ENCODE data around the gene ITFG1. TPM values are rescaled to one million over a fixed set of nuclear protein-coding genes. Genes with fewer than 3 reads are reported as not detected.

Gene ITFG1
- total and polyA plus RNA-seq, 8 donors, result 8.1 to 90.0 (median 32.2) TPM

GRCh38 chr16:47424846-47425245, 36.0 kb downstream of the ITFG1 start:
- no peak for DNase-seq
- Histone ChIP-seq H3K27ac (no peak overlapping the region), H3K36me3 (peaks cover 24 to 56% (median 43%) of the 10 kb centered on the region in 4 donors), H3K9me3 (no peaks in the 10 kb centered on the region), H3K27me3 (no peaks in the 10 kb centered on the region), H3K4me3 (no peak overlapping the region), H3K4me1 (no peaks in the 10 kb centered on the region)
- TF ChIP-seq POLR2A (IDR thresholded peaks at IDR 0.05), result no peak
- TF ChIP-seq POLR2AphosphoS5 (IDR thresholded peaks at IDR 0.05), result no peak
- WGBS, 5 donors, result 86 to 94% (median 90%) methylated on average over 7 to 13 of the region's 13 CpGs
- intact Hi-C loops (cut with DNase I; ENCODE audit: low total_unique reads), result no loop called here

- intact Hi-C loops (cut with DNase I; ENCODE audit: low total_unique reads), result no loop called here
- TF ChIP-seq POLR2A (IDR thresholded peaks at IDR 0.05), result no peak
Measured at GRCh38 chr16:47416869-47417268, 44.0 kb downstream of the ITFG1 start.

GRCh38 chr16:47413041-47413440, 47.8 kb downstream of the ITFG1 start:
- H3K9me3 ChIP-seq, result no peaks in the 10 kb centered on the region
- H3K4me1 ChIP-seq, result no peaks in the 10 kb centered on the region
- no peaks in the 10 kb centered on the region for H3K27me3 ChIP-seq
- H3K27ac ChIP-seq, result no peak overlapping the region
- no peak overlapping the region for H3K4me3 ChIP-seq
- intact Hi-C loops (cut with DNase I; ENCODE audit: low total_unique reads), result no loop called here
- WGBS, 5 donors, result 67 to 96% (median 91%) methylated on average over 1 of the region's 1 CpG
- TF ChIP-seq EP300 (IDR thresholded peaks at IDR 0.05) (no peak), CTCF (IDR thresholded peaks at IDR 0.05) (no peak), POLR2AphosphoS5 (IDR thresholded peaks at IDR 0.05) (no peak), POLR2A (IDR thresholded peaks at IDR 0.05) (no peak)
- peaks cover 0 to 15% (median 5%) of the 10 kb centered on the region in 4 donors for H3K36me3 ChIP-seq
- no peak for DNase-seq

More at GRCh38 chr16:47416869-47417268, 44.0 kb downstream of the ITFG1 start:
- Histone ChIP-seq H3K36me3 (peaks cover 0 to 12% (median 11%) of the 10 kb centered on the region in 4 donors), H3K9me3 (no peaks in the 10 kb centered on the region), H3K4me1 (no peaks in the 10 kb centered on the region), H3K27ac (no peak overlapping the region), H3K4me3 (no peak overlapping the region), H3K27me3 (no peaks in the 10 kb centered on the region)
- DNase-seq, result no peak
- 93 to 100% (median 97%) methylated on average over 1 of the region's 1 CpG for WGBS, 5 donors

GRCh38 chr16:47408491-47408890, 52.4 kb downstream of the ITFG1 start:
- Histone ChIP-seq H3K4me3 (no peak overlapping the region), H3K27me3 (no peaks in the 10 kb centered on the region), H3K36me3 (peaks cover 0 to 10% (median 0%) of the 10 kb centered on the region in 4 donors), H3K27ac (no peak overlapping the region), H3K9me3 (no peaks in the 10 kb centered on the region), H3K4me1 (no peaks in the 10 kb centered on the region)
- WGBS, 5 donors, result 87 to 94% (median 89%) methylated on average over 3 of the region's 3 CpGs
- no peak for TF ChIP-seq CTCF (IDR thresholded peaks at IDR 0.05)
- no peak for TF ChIP-seq POLR2AphosphoS5 (IDR thresholded peaks at IDR 0.05)
- no peak for TF ChIP-seq POLR2A (IDR thresholded peaks at IDR 0.05)
- TF ChIP-seq EP300 (IDR thresholded peaks at IDR 0.05), result no peak
- DNase-seq, result no peak
- intact Hi-C loops (cut with DNase I; ENCODE audit: low total_unique reads), result no loop called here

GRCh38 chr16:47395733-47396498, 64.9 kb downstream of the ITFG1 start:
- no peak for TF ChIP-seq POLR2A (IDR thresholded peaks at IDR 0.05)
- TF ChIP-seq CTCF (IDR thresholded peaks at IDR 0.05), result no peak
- TF ChIP-seq POLR2AphosphoS5 (IDR thresholded peaks at IDR 0.05), result no peak
- no peak for TF ChIP-seq EP300 (IDR thresholded peaks at IDR 0.05)

More at GRCh38 chr16:47395733-47396498, 64.9 kb downstream of the ITFG1 start:
- WGBS, 5 donors, result 77 to 88% (median 85%) methylated on average over 4 of the region's 4 CpGs
- no peak overlapping the region for H3K4me3 ChIP-seq
- peak in 1 of 2 donors; percentile 9 for DNase-seq
- no peaks in the 10 kb centered on the region for H3K9me3 ChIP-seq
- no peaks in the 10 kb centered on the region for H3K27me3 ChIP-seq
- no peak overlapping the region for H3K27ac ChIP-seq
- H3K36me3 ChIP-seq, result peaks cover 0 to 18% (median 12%) of the 10 kb centered on the region in 4 donors
- intact Hi-C loops (cut with DNase I; ENCODE audit: low total_unique reads), result no loop called here
- peaks cover 0 to 10% (median 0%) of the 10 kb centered on the region in 4 donors for H3K4me1 ChIP-seq

Data from stomach (tissue), 9 donors.